HFFc6 (cell line): Measurements from ENCODE around the gene SRPK2. TPM values are rescaled to one million over a fixed set of nuclear protein-coding genes. Genes with fewer than 3 reads are reported as not detected.
A peak's percentile ranks its signal among the peaks of the same experiment; 100 is the strongest.

Source experiments
- DNase-seq: peaks from one replicate; pipeline ENCODE4 v3.0.0-alpha.2; 2018
- H3K27ac Mint-ChIP-seq: 2 replicates; pipeline ENCODE4 v1.8.0; 2020; ENCODE audit warnings: mild to moderate bottlenecking, mixed read lengths
- H3K27me3 Mint-ChIP-seq: 2 replicates; pipeline ENCODE4 v1.8.0; 2021; ENCODE audit warnings: mild to moderate bottlenecking, moderate library complexity, mixed read lengths; ENCODE audit not compliant: insufficient read depth
- H3K36me3 Mint-ChIP-seq: 2 replicates; pipeline ENCODE4 v1.8.0; 2021; ENCODE audit warnings: low read depth, mixed read lengths
- H3K4me1 Mint-ChIP-seq: 2 replicates; pipeline ENCODE4 v1.8.0; 2020; ENCODE audit warnings: low read depth, mixed read lengths
- H3K4me3 Mint-ChIP-seq: 2 replicates; pipeline ENCODE4 v1.8.0; 2020; ENCODE audit warnings: mild to moderate bottlenecking, moderate library complexity, mixed read lengths
- H3K9me3 Mint-ChIP-seq: 2 replicates; pipeline ENCODE4 v1.8.0; 2020; ENCODE audit warnings: mild to moderate bottlenecking, mixed read lengths
- CTCF ChIP-seq: fragments of 200-600 bp; sonication (generic); IDR thresholded peaks from 2 replicates; pipeline ENCODE4 v1.5.0; 2021; ENCODE audit warnings: antibody characterized with exemption, mild to moderate bottlenecking
- total RNA-seq, 6 experiments: library from RNA; stranded (reverse); fragmentation: NEBNext Ultra II Directional; extraction: Animal tissue kit (Norgen Biotek cat#: 25700); gene quantifications; 2 replicates in 1 of 6; 3 replicates in 5 of 6; pipeline ENCODE4 v1.2.3, GENCODE V29; 2021

Gene SRPK2
- total RNA-seq, 6 experiments from 2014 or later, result 45.2 to 49.3 (median 46.7) TPM

GRCh38 chr7:105204953-105205352 is 183.8 kb downstream of the SRPK2 start:
- no peaks in the 10 kb centered on the region for H3K9me3 Mint-ChIP-seq
- no peaks in the 10 kb centered on the region; the same call in 1 of the 2 replicates for H3K27me3 Mint-ChIP-seq
- peaks cover 6% of the 10 kb centered on the region for H3K36me3 Mint-ChIP-seq
- no peak for TF ChIP-seq CTCF
- no peak overlapping the region for H3K27ac Mint-ChIP-seq
- no peak for DNase-seq
- H3K4me3 Mint-ChIP-seq, result no peak overlapping the region
- peaks cover 21% of the 10 kb centered on the region for H3K4me1 Mint-ChIP-seq

GRCh38 chr7:105204520-105204919 is 184.2 kb downstream of the SRPK2 start:
- no peak for DNase-seq
- Mint-ChIP-seq H3K27ac (no peak overlapping the region), H3K36me3 (peaks cover 6% of the 10 kb centered on the region), H3K4me3 (no peak overlapping the region), H3K9me3 (no peaks in the 10 kb centered on the region), H3K27me3 (no peaks in the 10 kb centered on the region; the same call in 1 of the 2 replicates), H3K4me1 (peaks cover 19% of the 10 kb centered on the region)
- TF ChIP-seq CTCF, result no peak

GRCh38 chr7:105202616-105203015 is 186.1 kb downstream of the SRPK2 start:
- peaks cover 33% of the 10 kb centered on the region for H3K4me1 Mint-ChIP-seq
- H3K27ac Mint-ChIP-seq, result peak overlapping the region; percentile 22; the same call in 1 of the 2 replicates
- no peak for TF ChIP-seq CTCF
- peaks cover 10% of the 10 kb centered on the region for H3K36me3 Mint-ChIP-seq
- no peaks in the 10 kb centered on the region for H3K9me3 Mint-ChIP-seq
- H3K4me3 Mint-ChIP-seq, result no peak overlapping the region
- no peak for DNase-seq
- H3K27me3 Mint-ChIP-seq, result no peaks in the 10 kb centered on the region; the same call in 1 of the 2 replicates

GRCh38 chr7:105199386-105199785 is 189.3 kb downstream of the SRPK2 start:
- no peak overlapping the region for H3K4me3 Mint-ChIP-seq
- no peaks in the 10 kb centered on the region for H3K9me3 Mint-ChIP-seq
- peaks cover 38% of the 10 kb centered on the region for H3K4me1 Mint-ChIP-seq
- no peak for TF ChIP-seq CTCF
- H3K36me3 Mint-ChIP-seq, result peaks cover 10% of the 10 kb centered on the region
- peak overlapping the region; percentile 31; the same call in 1 of the 2 replicates for H3K27ac Mint-ChIP-seq
- no peak for DNase-seq
- no peaks in the 10 kb centered on the region; the same call in 1 of the 2 replicates for H3K27me3 Mint-ChIP-seq

- peaks cover 14% of the 10 kb centered on the region for H3K36me3 Mint-ChIP-seq
- TF ChIP-seq CTCF, result no peak
- H3K27ac Mint-ChIP-seq, result peak overlapping the region; percentile 71
- peak; percentile 65 for DNase-seq
- H3K4me3 Mint-ChIP-seq, result peak overlapping the region; percentile 14; the same call in 1 of the 2 replicates
- no peaks in the 10 kb centered on the region for H3K9me3 Mint-ChIP-seq
- no peaks in the 10 kb centered on the region for H3K27me3 Mint-ChIP-seq
- H3K4me1 Mint-ChIP-seq, result peaks cover 35% of the 10 kb centered on the region
Measured at GRCh38 chr7:105198223-105198622, 190.5 kb downstream of the SRPK2 start.

- no peak overlapping the region for H3K4me3 Mint-ChIP-seq
- no peak for DNase-seq
- H3K27me3 Mint-ChIP-seq, result no peaks in the 10 kb centered on the region; the same call in 1 of the 2 replicates
- peaks cover 25% of the 10 kb centered on the region for H3K4me1 Mint-ChIP-seq
- peaks cover 22% of the 10 kb centered on the region for H3K36me3 Mint-ChIP-seq
- no peaks in the 10 kb centered on the region for H3K9me3 Mint-ChIP-seq
- no peak for TF ChIP-seq CTCF
- no peak overlapping the region for H3K27ac Mint-ChIP-seq
Measured at GRCh38 chr7:105196473-105196872, 192.2 kb downstream of the SRPK2 start.
